GOT3 (cell line): ENCODE data around the gene ZNF274.
"Not testable (repeated sequence)": the region's sequence is repeated elsewhere in the genome, so short reads cannot be mapped to it uniquely, and the experiment has no call there.

Experiments used
- DNase-seq: peaks from one replicate; lab custom pipeline; 2025; ENCODE audit warnings: mixed read lengths; lab: John Stamatoyannopoulos, UW

ZNF274 gene

GRCh38 chr19:58182989-58183816 is at the start of gene ZNF274:
Gene ZNF274, plus strand, starts transcription at chr19:58183061. Its CDS starts 905 bp downstream, at chr19:58183966.
- DNase-seq = peak; percentile 60

DNA sequence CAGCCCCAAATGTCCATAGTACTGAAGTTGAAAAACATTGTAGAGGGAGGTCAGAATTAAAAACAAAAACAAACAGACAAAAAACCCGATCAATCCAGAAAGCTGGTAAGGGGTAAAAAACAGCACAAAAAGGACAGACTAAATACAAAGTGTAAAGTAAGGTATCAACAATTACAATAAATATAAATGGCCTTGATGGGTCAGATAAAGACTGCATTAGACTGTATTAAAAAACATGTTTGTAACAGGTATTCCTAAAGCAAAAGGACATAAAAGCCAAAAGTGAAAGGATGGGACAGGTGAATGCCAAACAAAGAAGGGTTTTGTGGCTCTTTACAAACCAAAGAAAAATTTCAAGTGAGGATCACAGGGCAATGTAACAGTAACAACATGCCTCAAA is 48.6 kb upstream of the ZNF274 start:
- DNase-seq = no peak

- DNase-seq = no peak
Measured at GRCh38 chr19:58145849-58146248, 37.0 kb upstream of the ZNF274 start.

DNA sequence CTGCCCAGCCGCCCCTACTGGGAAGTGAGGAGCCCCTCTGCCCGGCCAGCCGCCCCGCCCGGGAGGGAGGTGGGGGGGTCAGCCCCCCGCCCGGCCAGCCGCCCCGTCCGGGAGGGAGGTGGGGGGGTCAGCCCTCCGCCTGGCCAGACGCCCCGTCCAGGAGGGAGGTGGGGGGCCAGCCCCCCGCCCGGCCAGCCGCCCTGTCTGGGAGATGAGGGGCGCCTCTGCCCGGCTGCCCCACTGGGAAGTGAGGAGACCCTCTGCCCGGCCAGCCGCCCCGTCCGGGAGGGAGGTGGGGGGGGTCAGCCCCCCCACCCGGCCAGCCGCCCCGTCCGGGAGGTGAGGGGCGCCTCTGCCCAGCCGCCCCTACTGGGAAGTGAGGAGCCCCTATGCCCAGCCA is 35.4 kb upstream of the ZNF274 start:
- not testable (repeated sequence) for DNase-seq

- DNase-seq = peak; percentile 70
Measured at GRCh38 chr19:58150328-58150921, 32.4 kb upstream of the ZNF274 start, which contains the start of gene ZNF329. Gene ZNF329, minus strand, starts transcription at chr19:58150789. Its CDS starts 21,286 bp downstream, at chr19:58129503.

- DNase-seq = no peak
Measured at GRCh38 chr19:58153386-58153785, 29.5 kb upstream of the ZNF274 start.

GRCh38 chr19:58154287-58154678 is 28.6 kb upstream of the ZNF274 start:
- no peak for DNase-seq

- DNase-seq = peak; percentile 89
Measured at GRCh38 chr19:58154679-58155648, 27.9 kb upstream of the ZNF274 start.

DNA sequence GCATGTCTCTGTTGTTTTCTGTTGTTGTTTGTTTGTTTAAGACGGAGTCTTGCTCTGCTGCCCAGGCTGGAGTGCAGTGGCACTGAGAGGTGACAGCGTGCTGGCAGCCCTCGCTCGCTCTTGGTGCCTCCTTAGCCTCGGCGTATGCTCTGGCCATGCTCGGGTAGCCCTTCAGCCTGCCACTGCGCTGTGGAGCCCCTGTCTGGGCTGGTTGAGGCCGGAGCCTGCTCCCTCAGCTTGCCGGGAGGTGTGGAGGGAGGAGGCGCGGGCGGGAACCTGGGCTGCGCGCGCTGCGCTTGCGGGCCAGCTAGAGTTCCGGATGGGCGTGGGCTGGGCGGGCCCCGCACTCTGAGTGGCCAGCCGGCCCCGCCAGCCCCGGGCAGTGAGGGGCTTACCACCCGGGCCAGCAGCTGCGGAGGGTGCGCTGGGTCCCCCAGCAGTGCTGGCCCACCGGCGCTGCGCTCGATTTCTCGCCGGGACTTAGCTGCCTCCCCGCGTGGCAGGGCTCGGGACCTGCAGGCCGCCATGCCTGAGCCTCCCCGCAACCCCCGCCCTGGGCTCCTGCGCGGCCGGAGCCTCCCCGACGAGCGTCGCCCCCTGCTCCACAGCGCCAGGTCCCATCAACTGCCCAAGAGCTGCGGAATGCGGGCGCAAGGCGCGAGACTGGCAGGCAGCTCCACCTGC is 25.7 kb upstream of the ZNF274 start:
- no peak for DNase-seq

GRCh38 chr19:58166268-58166667 is 16.6 kb upstream of the ZNF274 start:
- no peak for DNase-seq

DNA sequence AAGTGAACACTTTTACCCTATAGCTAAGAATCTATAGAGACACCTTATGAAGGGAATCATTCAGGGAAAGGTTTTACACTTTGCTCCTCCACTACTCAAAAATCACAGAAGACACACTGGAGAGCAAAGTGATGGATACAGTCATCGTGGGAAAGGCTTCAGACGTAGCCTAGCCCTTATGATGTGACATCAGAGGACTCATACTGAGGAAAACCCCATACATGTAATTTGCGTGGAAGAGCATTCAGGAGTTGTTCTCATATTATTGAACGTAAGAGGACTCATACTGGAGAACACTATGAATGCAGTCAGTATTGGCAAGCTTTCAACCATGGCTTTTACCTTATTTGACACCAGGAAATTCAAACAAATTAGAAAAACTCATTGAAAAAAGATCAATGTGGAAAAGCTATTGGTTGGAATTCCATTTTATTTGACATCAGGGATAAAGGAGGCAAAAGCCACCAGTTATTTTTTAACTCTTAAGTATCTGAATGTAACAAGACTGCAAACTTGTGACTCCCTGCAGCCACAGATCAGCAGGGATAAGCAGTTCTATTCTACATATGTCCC is 16.1 kb upstream of the ZNF274 start:
- no peak for DNase-seq

DNA sequence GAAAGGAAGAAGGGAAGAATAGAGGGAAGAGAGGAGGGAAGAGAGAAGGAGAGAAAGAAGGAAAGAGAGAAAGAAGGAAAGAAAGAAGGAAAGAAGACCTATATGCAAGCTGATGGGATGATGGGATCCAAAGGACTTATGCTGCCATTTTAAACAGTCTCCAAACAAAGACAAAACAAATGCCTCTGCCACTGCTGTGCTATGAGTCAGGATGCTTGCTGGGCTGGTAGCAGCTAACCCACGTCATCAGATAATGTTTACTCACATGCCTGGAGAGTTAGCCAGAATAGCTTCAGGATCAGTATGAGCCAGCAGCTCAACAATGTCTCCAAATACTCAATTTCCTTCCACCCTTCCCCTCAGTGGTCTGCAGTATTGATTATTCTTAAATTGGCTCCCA is 12.0 kb upstream of the ZNF274 start:
- DNase-seq = no peak

GRCh38 chr19:58181902-58182576 is 822 bp upstream of the ZNF274 start:
- DNase-seq = no peak

- DNase-seq = no peak
Measured at GRCh38 chr19:58182577-58182988, 278 bp upstream of the ZNF274 start.

- no peak for DNase-seq
Measured at GRCh38 chr19:58183817-58184215, 955 bp downstream of the ZNF274 start.

DNA sequence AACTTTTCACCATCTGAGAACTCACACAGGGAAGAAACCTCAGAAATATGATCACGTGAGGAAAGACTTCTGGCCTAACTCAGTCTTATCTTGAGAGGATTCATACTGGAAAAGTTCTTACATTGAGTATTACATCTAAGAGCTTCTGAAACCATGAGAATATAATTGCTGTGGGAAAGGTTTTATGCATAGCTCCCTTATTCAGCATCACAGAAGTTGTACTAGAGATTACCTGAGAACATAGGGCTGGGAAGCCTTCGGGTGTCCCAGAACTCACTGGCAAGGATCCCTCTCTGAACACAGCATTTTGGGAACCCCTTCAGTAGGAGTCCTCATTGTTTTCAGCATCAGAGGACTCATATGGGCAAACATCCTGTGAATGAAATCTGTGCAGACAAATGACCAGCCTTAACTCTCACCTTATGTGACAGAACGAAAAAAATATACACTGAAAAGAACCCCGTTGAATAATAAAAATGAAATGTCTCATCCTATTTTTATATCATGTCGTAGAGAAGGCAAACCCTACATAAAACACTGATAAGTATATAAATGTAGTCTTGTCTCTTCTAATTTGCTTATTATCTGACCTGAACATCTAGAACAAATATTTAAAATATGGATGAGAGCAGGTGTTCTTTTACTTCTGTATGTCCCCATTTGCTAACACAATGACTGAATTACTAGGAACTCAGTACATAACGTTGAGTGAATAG is 14.2 kb downstream of the ZNF274 start:
- DNase-seq = no peak

- no peak for DNase-seq
Measured at GRCh38 chr19:58203814-58204475, 21.1 kb downstream of the ZNF274 start.

GRCh38 chr19:58204566-58204965 is 21.7 kb downstream of the ZNF274 start:
- no peak for DNase-seq

DNA sequence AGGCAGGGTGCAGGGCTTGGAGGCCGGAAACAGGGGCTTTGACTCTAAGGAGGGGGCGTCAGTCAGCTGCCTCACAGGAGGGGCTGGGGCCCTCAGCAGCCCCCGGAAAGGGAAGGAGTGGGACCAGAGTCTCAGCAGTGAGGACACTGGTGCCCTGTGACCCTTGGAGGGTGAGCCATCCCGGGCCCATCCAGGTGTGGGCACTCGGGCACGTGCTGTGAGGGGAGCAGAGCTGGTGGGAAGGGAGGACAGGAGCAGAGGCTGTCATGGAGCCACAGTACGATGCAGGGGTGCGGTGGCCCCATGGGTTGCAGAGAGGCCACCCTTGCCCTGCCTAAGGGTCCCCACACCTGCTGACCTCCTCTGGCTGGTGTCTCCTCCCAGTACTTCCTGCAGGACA is 26.7 kb downstream of the ZNF274 start:
- no peak for DNase-seq
